Ishikawa (cell line): ENCODE results near the gene GNAO1.

ENCODE experiments used
- MAX ChIP-seq: IDR thresholded peaks from 2 replicates; pipeline ENCODE4 v1.6.1; 2012
- REST ChIP-seq: IDR thresholded peaks from 2 replicates; pipeline ENCODE4 v1.6.1; 2012; ENCODE audit warnings: low read depth, mild to moderate bottlenecking
- TCF12 ChIP-seq: IDR thresholded peaks from 2 replicates; pipeline ENCODE4 v1.6.1; 2012; ENCODE audit warnings: low read depth

GRCh38 chr16:56368545-56368944 is 177.3 kb downstream of the GNAO1 start:
- no peak for TF ChIP-seq REST
- no peak for TF ChIP-seq MAX
- no peak for TF ChIP-seq TCF12
